ENCODE measurements around the gene ACAA1.

- TF ChIP-seq, protein P1, sequence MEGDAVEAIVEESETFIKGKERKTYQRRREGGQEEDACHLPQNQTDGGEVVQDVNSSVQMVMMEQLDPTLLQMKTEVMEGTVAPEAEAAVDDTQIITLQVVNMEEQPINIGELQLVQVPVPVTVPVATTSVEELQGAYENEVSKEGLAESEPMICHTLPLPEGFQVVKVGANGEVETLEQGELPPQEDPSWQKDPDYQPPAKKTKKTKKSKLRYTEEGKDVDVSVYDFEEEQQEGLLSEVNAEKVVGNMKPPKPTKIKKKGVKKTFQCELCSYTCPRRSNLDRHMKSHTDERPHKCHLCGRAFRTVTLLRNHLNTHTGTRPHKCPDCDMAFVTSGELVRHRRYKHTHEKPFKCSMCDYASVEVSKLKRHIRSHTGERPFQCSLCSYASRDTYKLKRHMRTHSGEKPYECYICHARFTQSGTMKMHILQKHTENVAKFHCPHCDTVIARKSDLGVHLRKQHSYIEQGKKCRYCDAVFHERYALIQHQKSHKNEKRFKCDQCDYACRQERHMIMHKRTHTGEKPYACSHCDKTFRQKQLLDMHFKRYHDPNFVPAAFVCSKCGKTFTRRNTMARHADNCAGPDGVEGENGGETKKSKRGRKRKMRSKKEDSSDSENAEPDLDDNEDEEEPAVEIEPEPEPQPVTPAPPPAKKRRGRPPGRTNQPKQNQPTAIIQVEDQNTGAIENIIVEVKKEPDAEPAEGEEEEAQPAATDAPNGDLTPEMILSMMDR (IDR thresholded peaks at IDR 0.05 in 2 of 3, conservative IDR thresholded peaks at IDR 0.05 in 1 of 3; ENCODE audit: control insufficient read depth in 2 of 3, extremely low read depth in 1 of 3, insufficient read depth in 1 of 3, low read depth in 3 of 3, low read length in 3 of 3): no peak
- TF ChIP-seq SP1 (IDR thresholded peaks at IDR 0.05; ENCODE audit: low read depth, low read length) (no peak), POLR2A (IDR thresholded peaks at IDR 0.05; ENCODE audit: low read depth, low read length) (no peak), EZH2 (IDR thresholded peaks at IDR 0.05; ENCODE audit: borderline replicate concordance, control insufficient read depth, low read depth, low read length) (no peak), POLR2AphosphoS5 (IDR thresholded peaks at IDR 0.05; ENCODE audit: low read length) (no peak)
- TF ChIP-seq, protein P2, sequence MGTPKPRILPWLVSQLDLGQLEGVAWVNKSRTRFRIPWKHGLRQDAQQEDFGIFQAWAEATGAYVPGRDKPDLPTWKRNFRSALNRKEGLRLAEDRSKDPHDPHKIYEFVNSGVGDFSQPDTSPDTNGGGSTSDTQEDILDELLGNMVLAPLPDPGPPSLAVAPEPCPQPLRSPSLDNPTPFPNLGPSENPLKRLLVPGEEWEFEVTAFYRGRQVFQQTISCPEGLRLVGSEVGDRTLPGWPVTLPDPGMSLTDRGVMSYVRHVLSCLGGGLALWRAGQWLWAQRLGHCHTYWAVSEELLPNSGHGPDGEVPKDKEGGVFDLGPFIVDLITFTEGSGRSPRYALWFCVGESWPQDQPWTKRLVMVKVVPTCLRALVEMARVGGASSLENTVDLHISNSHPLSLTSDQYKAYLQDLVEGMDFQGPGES (IDR thresholded peaks at IDR 0.05): no peak
Observed at GRCh38 chr3:38083871-38084333, 53.0 kb downstream of the ACAA1 start.

All from GM12878 (cell line).